ENCODE measurements around the gene SLC45A1. TPM values are rescaled to one million over a fixed set of nuclear protein-coding genes. Genes with fewer than 3 reads are reported as not detected.

Gene SLC45A1
- total and polyA plus RNA-seq, 2 donors (not counting 1 experiment from before 2014, with no cell fraction given): 0.54 to 0.64 TPM

DNA sequence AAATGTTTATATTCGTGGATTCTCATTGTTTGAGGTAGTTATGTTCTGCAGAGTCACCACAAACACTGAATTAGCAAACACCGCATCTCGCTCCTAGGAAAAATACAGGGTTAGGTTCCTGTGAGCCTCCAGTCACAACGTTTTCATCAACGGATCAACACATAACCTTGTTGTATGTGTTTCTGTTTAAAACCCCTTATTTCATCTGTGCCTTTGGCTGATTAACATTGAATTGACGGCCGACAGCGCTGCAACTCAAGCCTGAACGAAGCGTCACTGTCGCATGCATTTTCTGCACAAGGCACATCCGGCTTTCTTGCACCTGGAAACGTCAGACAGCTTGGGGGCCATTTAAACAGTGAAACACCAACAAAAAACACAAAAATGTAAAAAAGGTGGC lies 8.4 kb downstream of the SLC45A1 start:
- no peak for TF ChIP-seq EZH2 (IDR thresholded peaks at IDR 0.05; ENCODE audit: borderline replicate concordance, insufficient read depth, low read depth, low read length, poor library complexity, severe bottlenecking)
- TF ChIP-seq, protein P1, sequence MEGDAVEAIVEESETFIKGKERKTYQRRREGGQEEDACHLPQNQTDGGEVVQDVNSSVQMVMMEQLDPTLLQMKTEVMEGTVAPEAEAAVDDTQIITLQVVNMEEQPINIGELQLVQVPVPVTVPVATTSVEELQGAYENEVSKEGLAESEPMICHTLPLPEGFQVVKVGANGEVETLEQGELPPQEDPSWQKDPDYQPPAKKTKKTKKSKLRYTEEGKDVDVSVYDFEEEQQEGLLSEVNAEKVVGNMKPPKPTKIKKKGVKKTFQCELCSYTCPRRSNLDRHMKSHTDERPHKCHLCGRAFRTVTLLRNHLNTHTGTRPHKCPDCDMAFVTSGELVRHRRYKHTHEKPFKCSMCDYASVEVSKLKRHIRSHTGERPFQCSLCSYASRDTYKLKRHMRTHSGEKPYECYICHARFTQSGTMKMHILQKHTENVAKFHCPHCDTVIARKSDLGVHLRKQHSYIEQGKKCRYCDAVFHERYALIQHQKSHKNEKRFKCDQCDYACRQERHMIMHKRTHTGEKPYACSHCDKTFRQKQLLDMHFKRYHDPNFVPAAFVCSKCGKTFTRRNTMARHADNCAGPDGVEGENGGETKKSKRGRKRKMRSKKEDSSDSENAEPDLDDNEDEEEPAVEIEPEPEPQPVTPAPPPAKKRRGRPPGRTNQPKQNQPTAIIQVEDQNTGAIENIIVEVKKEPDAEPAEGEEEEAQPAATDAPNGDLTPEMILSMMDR (IDR thresholded peaks at IDR 0.05): no peak
- Histone ChIP-seq H3K4me1 (ENCODE audit: control insufficient read depth in 2 of 2, insufficient read depth in 2 of 2, low read length in 2 of 2) (no peaks in the 10 kb centered on the region), H3K27me3 (replicated peaks in 1 of 4; ENCODE audit: control extremely low read depth in 1 of 4, control insufficient read depth in 3 of 4, insufficient read depth in 4 of 4, low read length in 3 of 4) (no peaks in the 10 kb centered on the region), H3K9me3 (ENCODE audit: control extremely low read depth in 1 of 3, control insufficient read depth in 2 of 3, insufficient read depth in 1 of 3, low read length in 2 of 3) (no peaks in the 10 kb centered on the region), H3K4me2 (replicated peaks; ENCODE audit: low read depth, low read length, poor library complexity, severe bottlenecking) (no peak overlapping the region), H3K36me3 (replicated peaks in 1 of 2; ENCODE audit: control extremely low read depth in 1 of 2, control insufficient read depth in 1 of 2, extremely low read depth in 1 of 2, insufficient read depth in 2 of 2, low read length in 1 of 2) (no peaks in the 10 kb centered on the region), H3K4me3 (ENCODE audit: control extremely low read depth in 1 of 5, extremely low read depth in 1 of 5, insufficient read depth in 1 of 5, low read depth in 2 of 5, low read length in 4 of 5) (no peak overlapping the region), H4K20me1 (ENCODE audit: control insufficient read depth, insufficient read depth, low read length, poor library complexity, severe bottlenecking) (no peaks in the 10 kb centered on the region), H2AFZ (ENCODE audit: insufficient read depth, low read depth, low read length, poor library complexity, severe bottlenecking) (no peak overlapping the region), H3K27ac (ENCODE audit: low read length in 2 of 2) (no peak overlapping the region), H3K79me2 (ENCODE audit: control insufficient read depth, insufficient read depth, low read length) (no peaks in the 10 kb centered on the region), H3K9ac (ENCODE audit: low read length) (no peak overlapping the region)
- H3K27me3 Mint-ChIP-seq: peaks cover 4% of the 10 kb centered on the region
- intact Hi-C loops (cut with micrococcal nuclease): no loop called here
- DNase-seq (no peak), ATAC-seq (ENCODE audit: low read depth) (no peak)
- H3K27ac Mint-ChIP-seq: no peak overlapping the region
- H3K4me3 Mint-ChIP-seq: no peak overlapping the region
- H3K4me1 Mint-ChIP-seq: no peaks in the 10 kb centered on the region
- WGBS (ENCODE audit: insufficient coverage): 90% methylated on average over 11 of the region's 13 CpGs
- ChIA-PET POLR2A (no interaction called here), CTCF (no interaction called here)
- H3K9me3 Mint-ChIP-seq (ENCODE audit: insufficient read depth): peaks cover 3% of the 10 kb centered on the region

DNA sequence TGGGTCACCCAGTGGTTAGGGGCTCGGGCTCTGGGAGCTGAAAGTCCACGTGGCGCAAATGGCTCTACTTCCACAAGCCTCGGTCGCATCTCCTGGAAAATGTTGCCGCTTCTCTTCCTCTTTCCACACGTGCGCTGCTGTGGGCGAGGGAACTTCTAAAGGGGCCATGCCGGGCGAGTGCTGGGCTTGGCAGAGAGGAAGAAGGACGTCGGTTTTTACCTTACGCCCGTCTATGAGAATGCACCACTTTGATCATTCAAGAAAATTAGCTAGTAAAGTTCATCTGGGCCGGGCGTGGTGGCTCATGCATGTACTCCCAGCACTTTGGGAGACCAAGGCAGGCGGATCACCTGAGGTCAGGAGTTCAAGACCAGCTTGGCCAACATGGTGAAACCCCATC lies 10.4 kb downstream of the SLC45A1 start:
- no peak for ATAC-seq (ENCODE audit: low read depth)
- TF ChIP-seq EZH2 (IDR thresholded peaks at IDR 0.05; ENCODE audit: borderline replicate concordance, insufficient read depth, low read depth, low read length, poor library complexity, severe bottlenecking): no peak
- TF ChIP-seq, protein P1 (IDR thresholded peaks at IDR 0.05): no peak
- no peak overlapping the region for H3K9ac ChIP-seq (ENCODE audit: low read length)
- no peak overlapping the region for H3K27ac ChIP-seq (ENCODE audit: low read length in 2 of 2)
- no peak overlapping the region for H3K4me3 Mint-ChIP-seq
- no peaks in the 10 kb centered on the region for H3K27me3 Mint-ChIP-seq
- H4K20me1 ChIP-seq (ENCODE audit: control insufficient read depth, insufficient read depth, low read length, poor library complexity, severe bottlenecking): no peaks in the 10 kb centered on the region
- H2AFZ ChIP-seq (ENCODE audit: insufficient read depth, low read depth, low read length, poor library complexity, severe bottlenecking): no peak overlapping the region
- WGBS (ENCODE audit: insufficient coverage): 88% methylated on average over 14 of the region's 18 CpGs
- ChIA-PET POLR2A (no interaction called here), CTCF (no interaction called here)
- H3K27ac Mint-ChIP-seq: no peak overlapping the region
- no peak for DNase-seq
- H3K4me3 ChIP-seq (ENCODE audit: control extremely low read depth in 1 of 5, extremely low read depth in 1 of 5, insufficient read depth in 1 of 5, low read depth in 2 of 5, low read length in 4 of 5): no peak overlapping the region
- no peaks in the 10 kb centered on the region for H3K27me3 ChIP-seq (replicated peaks in 1 of 4; ENCODE audit: control extremely low read depth in 1 of 4, control insufficient read depth in 3 of 4, insufficient read depth in 4 of 4, low read length in 3 of 4)
- no peaks in the 10 kb centered on the region for H3K9me3 ChIP-seq (ENCODE audit: control extremely low read depth in 1 of 3, control insufficient read depth in 2 of 3, insufficient read depth in 1 of 3, low read length in 2 of 3)
- intact Hi-C loops (cut with micrococcal nuclease): no loop called here
- no peaks in the 10 kb centered on the region for H3K9me3 Mint-ChIP-seq (ENCODE audit: insufficient read depth)
- H3K4me1 Mint-ChIP-seq: no peaks in the 10 kb centered on the region
- no peaks in the 10 kb centered on the region for H3K79me2 ChIP-seq (ENCODE audit: control insufficient read depth, insufficient read depth, low read length)
- H3K4me1 ChIP-seq (ENCODE audit: control insufficient read depth in 2 of 2, insufficient read depth in 2 of 2, low read length in 2 of 2): no peaks in the 10 kb centered on the region
- no peak overlapping the region for H3K4me2 ChIP-seq (replicated peaks; ENCODE audit: low read depth, low read length, poor library complexity, severe bottlenecking)
- H3K36me3 ChIP-seq (replicated peaks in 1 of 2; ENCODE audit: control extremely low read depth in 1 of 2, control insufficient read depth in 1 of 2, extremely low read depth in 1 of 2, insufficient read depth in 2 of 2, low read length in 1 of 2): no peaks in the 10 kb centered on the region
